Caco-2 (cell line): ENCODE results near the gene P2RX2. TPM values are rescaled to one million over a fixed set of nuclear protein-coding genes. Genes with fewer than 3 reads are reported as not detected.

ENCODE experiments used
- BruUV-seq: library from RNA; stranded (reverse); fragments of 400-500 nt; replicated peaks from 2 replicates; lab custom pipeline; 2021; lab: Mats Ljungman, UMichigan
- CTCF ChIA-PET: fragments of 300-600 bp; sonication (Branson Sonifier 250); formaldehyde crosslinking; loops from one replicate; lab custom pipeline; 2022; ENCODE audit warnings: antibody characterized with exemption; lab: Charles Lee
- POLR2A ChIA-PET: fragments of 300-600 bp; sonication (Branson Sonifier 250); formaldehyde crosslinking; loops from one replicate; lab custom pipeline; 2022; ENCODE audit warnings: antibody characterized with exemption; lab: Charles Lee
- DNase-seq, 2 experiments: peaks; one replicate each; pipeline versions ENCODE4 v3.0.0 to v3.0.0-alpha.2; 2020 to 2022
- H3K27me3 ChIP-seq: replicated peaks from 2 replicates; pipeline ENCODE4 v1.6.0; 2011; ENCODE audit warnings: low read length; ENCODE audit not compliant: control insufficient read depth, insufficient read depth
- H3K36me3 ChIP-seq: 2 replicates; pipeline ENCODE4 v1.5.1; 2011; ENCODE audit warnings: low read length; ENCODE audit not compliant: control insufficient read depth, insufficient read depth
- H3K4me1 ChIP-seq: fragments of 250-450 bp; sonication (Bioruptor Pico); 2 replicates; pipeline ENCODE4 v1.5.1; 2020; ENCODE audit warnings: mild to moderate bottlenecking
- H3K4me3 ChIP-seq: 2 replicates; pipeline ENCODE4 v1.5.1; 2011; ENCODE audit warnings: low read depth, mild to moderate bottlenecking, control low read depth, low read length
- H3K9me3 ChIP-seq: fragments of 250-450 bp; sonication (Bioruptor Pico); 2 replicates; pipeline ENCODE4 v1.5.1; 2020; ENCODE audit warnings: mild to moderate bottlenecking, moderate library complexity
- H3K27ac Mint-ChIP-seq: one replicate; pipeline ENCODE4 v1.8.0; 2022; ENCODE audit warnings: mixed read lengths; ENCODE audit not compliant: unreplicated experiment
- H3K27me3 Mint-ChIP-seq: one replicate; pipeline ENCODE4 v1.8.0; 2022; ENCODE audit warnings: mixed read lengths; ENCODE audit not compliant: insufficient read depth, unreplicated experiment
- H3K36me3 Mint-ChIP-seq: one replicate; pipeline ENCODE4 v1.8.0; 2022; ENCODE audit warnings: mild to moderate bottlenecking, mixed read lengths; ENCODE audit not compliant: insufficient read depth, unreplicated experiment
- H3K4me1 Mint-ChIP-seq: one replicate; pipeline ENCODE4 v1.8.0; 2022; ENCODE audit warnings: low read depth, mixed read lengths; ENCODE audit not compliant: unreplicated experiment
- H3K4me3 Mint-ChIP-seq: one replicate; pipeline ENCODE4 v1.8.0; 2022; ENCODE audit warnings: mild to moderate bottlenecking, moderate library complexity, mixed read lengths; ENCODE audit not compliant: unreplicated experiment
- H3K9me3 Mint-ChIP-seq: one replicate; pipeline ENCODE4 v1.8.0; 2022; ENCODE audit warnings: mixed read lengths; ENCODE audit not compliant: unreplicated experiment
- CTCF ChIP-seq, 2 experiments: fragments of 200-600 bp in 1 of 2; IDR thresholded peaks; 1 replicate in 1 of 2; 2 replicates in 1 of 2; pipeline versions ENCODE4 v1.5.1 to v1.8.0; 2011 to 2022; ENCODE audit warnings: antibody characterized with exemption in 1 of 2, control low read depth in 1 of 2, inconsistent platforms in 1 of 2, low read depth in 1 of 2, low read length in 1 of 2, mild to moderate bottlenecking in 1 of 2, moderate library complexity in 1 of 2; ENCODE audit not compliant: insufficient read depth in 1 of 2, severe bottlenecking in 1 of 2, unreplicated experiment in 1 of 2
- intact Hi-C: fragments of 100-400 bp; cut with micrococcal nuclease; formaldehyde crosslinking; loops from one replicate; pipeline ENCODE4 v1.10.0; 2022; ENCODE audit not compliant: unreplicated experiment
- total RNA-seq: library from RNA; stranded (reverse); gene quantifications from 2 replicates; pipeline ENCODE4 v1.2.3, GENCODE V29; 2022

Gene P2RX2
- total RNA-seq, 1 experiment from 2014 or later = not detected

GRCh38 chr12:132614861-132615578 lies 3.6 kb upstream of the P2RX2 start:
- H3K4me3 Mint-ChIP-seq = no peak overlapping the region
- H3K27me3 Mint-ChIP-seq = peaks cover 2% of the 10 kb centered on the region
- no peaks in the 10 kb centered on the region for H3K27me3 ChIP-seq
- H3K4me1 ChIP-seq = no peaks in the 10 kb centered on the region
- intact Hi-C loops = loop anchor here (1.0 kb wide), 2 partner anchors 15 to 200 kb away; no protein-coding TSS in a partner anchor
- H3K27ac Mint-ChIP-seq = no peak overlapping the region
- H3K36me3 Mint-ChIP-seq = peaks cover 22% of the 10 kb centered on the region
- peaks cover 4% of the 10 kb centered on the region for H3K4me1 Mint-ChIP-seq
- CTCF ChIA-PET = interaction anchor here (0.6 to 2.2 kb wide), 8 partner anchors 10 to 201 kb away, joined by 3 to 15 read pairs (median 4); no protein-coding TSS in a partner anchor
- BruUV-seq = no TSS peak
- peak; percentile 82 to 89 for TF ChIP-seq CTCF (IDR thresholded peaks at IDR 0.05; ENCODE audit: insufficient read depth in 1 of 2, low read depth in 1 of 2, low read length in 1 of 2, severe bottlenecking in 1 of 2, unreplicated experiment in 1 of 2)
- DNase-seq = peak; percentile 81 to 83
- H3K9me3 Mint-ChIP-seq = no peaks in the 10 kb centered on the region
- no peaks in the 10 kb centered on the region for H3K36me3 ChIP-seq
- peaks cover 24% of the 10 kb centered on the region for H3K9me3 ChIP-seq
- H3K4me3 ChIP-seq = no peak overlapping the region
- POLR2A ChIA-PET = no interaction called here

DNA sequence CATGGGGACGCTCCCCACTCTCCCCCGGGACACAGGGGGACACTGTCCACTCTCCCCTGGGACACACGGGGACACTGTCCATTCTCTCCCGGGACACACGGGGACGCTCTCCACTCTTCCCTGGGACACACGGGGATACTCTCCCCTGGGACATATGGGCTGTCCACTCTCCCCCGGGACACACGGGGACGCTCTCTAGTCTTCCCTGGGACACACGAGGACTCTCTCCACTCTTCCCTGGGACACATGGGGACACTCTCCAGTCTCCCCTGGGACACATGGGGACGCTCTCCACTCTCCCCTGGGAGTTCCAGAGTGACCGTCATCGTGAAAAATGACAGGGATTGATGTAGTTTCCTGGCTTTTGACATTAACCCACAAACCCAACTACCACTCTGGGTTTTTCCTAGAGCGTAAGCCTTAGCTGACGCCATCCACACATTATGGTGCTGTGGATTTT lies 3.0 kb upstream of the P2RX2 start:
- H3K27me3 Mint-ChIP-seq = peaks cover 2% of the 10 kb centered on the region
- BruUV-seq = no TSS peak
- Histone ChIP-seq H3K27me3 (no peaks in the 10 kb centered on the region), H3K4me1 (no peaks in the 10 kb centered on the region), H3K9me3 (peaks cover 24% of the 10 kb centered on the region), H3K4me3 (no peak overlapping the region), H3K36me3 (no peaks in the 10 kb centered on the region)
- DNase-seq = no peak
- peaks cover 4% of the 10 kb centered on the region for H3K4me1 Mint-ChIP-seq
- intact Hi-C loops = loop anchor here (1.0 kb wide), 1 partner anchor 15 kb away; no protein-coding TSS in a partner anchor
- no peak for TF ChIP-seq CTCF (IDR thresholded peaks at IDR 0.05; ENCODE audit: insufficient read depth in 1 of 2, low read depth in 1 of 2, low read length in 1 of 2, severe bottlenecking in 1 of 2, unreplicated experiment in 1 of 2)
- H3K27ac Mint-ChIP-seq = no peak overlapping the region
- H3K36me3 Mint-ChIP-seq = peaks cover 28% of the 10 kb centered on the region
- ChIA-PET CTCF (interaction anchor here (1.0 to 2.2 kb wide), 3 partner anchors 13 to 201 kb away, joined by 5 to 15 read pairs (median 5); no protein-coding TSS in a partner anchor), POLR2A (no interaction called here)
- H3K4me3 Mint-ChIP-seq = no peak overlapping the region
- H3K9me3 Mint-ChIP-seq = no peaks in the 10 kb centered on the region

- Mint-ChIP-seq H3K4me3 (no peak overlapping the region), H3K36me3 (peaks cover 42% of the 10 kb centered on the region), H3K9me3 (no peaks in the 10 kb centered on the region), H3K27me3 (peaks cover 2% of the 10 kb centered on the region), H3K4me1 (peaks cover 5% of the 10 kb centered on the region), H3K27ac (no peak overlapping the region)
- no peak for DNase-seq
- no peaks in the 10 kb centered on the region for H3K36me3 ChIP-seq
- H3K9me3 ChIP-seq = peaks cover 19% of the 10 kb centered on the region
- intact Hi-C loops = no loop called here
- TF ChIP-seq CTCF (IDR thresholded peaks at IDR 0.05; ENCODE audit: insufficient read depth in 1 of 2, low read depth in 1 of 2, low read length in 1 of 2, severe bottlenecking in 1 of 2, unreplicated experiment in 1 of 2) = no peak
- no peak overlapping the region for H3K4me3 ChIP-seq
- BruUV-seq = no TSS peak
- H3K4me1 ChIP-seq = no peaks in the 10 kb centered on the region; the same call in 1 of the 2 replicates
- ChIA-PET CTCF (no interaction called here), POLR2A (no interaction called here)
- no peaks in the 10 kb centered on the region for H3K27me3 ChIP-seq
These were observed 1.4 kb upstream of the P2RX2 start for GRCh38 chr12:132617135-132617701.
